Measurements from ENCODE around the gene TNFRSF21. TPM values are rescaled to one million over a fixed set of nuclear protein-coding genes. Genes with fewer than 3 reads are reported as not detected.
"Not testable (repeated sequence)": the region's sequence is repeated elsewhere in the genome, so short reads cannot be mapped to it uniquely, and the experiment has no call there.

Gene TNFRSF21
- total RNA-seq, 1 donor from 2014 or later = 10.9 TPM

- intact Hi-C loops (cut with DNase I) = no loop called here
Observed at GRCh38 chr6:47334334-47334733, 24.6 kb upstream of the TNFRSF21 start.

GRCh38 chr6:47328606-47329005 lies 18.9 kb upstream of the TNFRSF21 start:
- intact Hi-C loops (cut with DNase I); DNase-seq; ATAC-seq (ENCODE audit: poor library complexity): not testable (repeated sequence)

More at GRCh38 chr6:47334334-47334733, 24.6 kb upstream of the TNFRSF21 start:
- no peak for ATAC-seq (ENCODE audit: poor library complexity)
- DNase-seq = no peak

GRCh38 chr6:47328139-47328538 lies 18.4 kb upstream of the TNFRSF21 start:
- ATAC-seq (ENCODE audit: poor library complexity); intact Hi-C loops (cut with DNase I): not testable (repeated sequence)

GRCh38 chr6:47323887-47324286 lies 14.2 kb upstream of the TNFRSF21 start:
- DNase-seq (no peak), ATAC-seq (ENCODE audit: poor library complexity) (no peak)
- intact Hi-C loops (cut with DNase I) = no loop called here

More at GRCh38 chr6:47328139-47328538, 18.4 kb upstream of the TNFRSF21 start:
- DNase-seq = not testable (repeated sequence)

- DNase-seq (no peak), ATAC-seq (ENCODE audit: poor library complexity) (no peak)
- intact Hi-C loops (cut with DNase I) = no loop called here
Observed at GRCh38 chr6:47323321-47323720, 13.6 kb upstream of the TNFRSF21 start.

GRCh38 chr6:47321577-47321976 lies 11.9 kb upstream of the TNFRSF21 start:
- DNase-seq = no peak
- intact Hi-C loops (cut with DNase I) = no loop called here
- no peak for ATAC-seq (ENCODE audit: poor library complexity)

GRCh38 chr6:47319867-47320266 lies 10.2 kb upstream of the TNFRSF21 start:
- intact Hi-C loops (cut with DNase I) = no loop called here
- ATAC-seq (ENCODE audit: poor library complexity) = no peak
- DNase-seq = no peak

- ATAC-seq (ENCODE audit: poor library complexity) (no peak), DNase-seq (no peak)
- intact Hi-C loops (cut with DNase I) = no loop called here
Observed at GRCh38 chr6:47319382-47319781, 9.7 kb upstream of the TNFRSF21 start.

GRCh38 chr6:47318236-47318989 lies 8.7 kb upstream of the TNFRSF21 start:
- intact Hi-C loops (cut with DNase I) = no loop called here
- ATAC-seq (ENCODE audit: poor library complexity) (no peak), DNase-seq (no peak)

- intact Hi-C loops (cut with DNase I); ATAC-seq (ENCODE audit: poor library complexity): not testable (repeated sequence)
Observed at GRCh38 chr6:47315181-47315580, 5.5 kb upstream of the TNFRSF21 start.

GRCh38 chr6:47310131-47310480 lies 401 bp upstream of the TNFRSF21 start:
- intact Hi-C loops (cut with DNase I) = loop anchor here (5.0 kb wide), 1 partner anchor 463 kb away; no protein-coding TSS in a partner anchor
- ATAC-seq (ENCODE audit: poor library complexity) (no peak), DNase-seq (no peak)

More at GRCh38 chr6:47315181-47315580, 5.5 kb upstream of the TNFRSF21 start:
- not testable (repeated sequence) for DNase-seq

GRCh38 chr6:47308552-47309290 lies 984 bp downstream of the TNFRSF21 start:
- peak; percentile 47 for DNase-seq
- intact Hi-C loops (cut with DNase I) = loop anchor here (2.0 to 5.0 kb wide), 2 partner anchors 66 to 212 kb away; no protein-coding TSS in a partner anchor
- peak; percentile 46 for ATAC-seq (ENCODE audit: poor library complexity)

GRCh38 chr6:47308198-47308517 lies 1.5 kb downstream of the TNFRSF21 start:
- intact Hi-C loops (cut with DNase I) = loop anchor here (2.0 to 5.0 kb wide), 2 partner anchors 66 to 211 kb away; no protein-coding TSS in a partner anchor
- no peak for ATAC-seq (ENCODE audit: poor library complexity)
- no peak for DNase-seq

GRCh38 chr6:47307362-47308197 lies 2.1 kb downstream of the TNFRSF21 start:
- intact Hi-C loops (cut with DNase I) = loop anchor here (2.0 to 5.0 kb wide), 2 partner anchors 65 to 211 kb away; no protein-coding TSS in a partner anchor
- no peak for DNase-seq
- ATAC-seq (ENCODE audit: poor library complexity) = no peak

- DNase-seq (no peak), ATAC-seq (ENCODE audit: poor library complexity) (no peak)
- intact Hi-C loops (cut with DNase I) = loop anchor here (5.0 kb wide), 1 partner anchor 65 kb away; no protein-coding TSS in a partner anchor
Observed at GRCh38 chr6:47306887-47307286, 2.8 kb downstream of the TNFRSF21 start.

GRCh38 chr6:47303861-47304260 lies 5.8 kb downstream of the TNFRSF21 start:
- no peak for ATAC-seq (ENCODE audit: poor library complexity)
- DNase-seq = no peak
- intact Hi-C loops (cut with DNase I) = no loop called here

- DNase-seq (no peak), ATAC-seq (ENCODE audit: poor library complexity) (no peak)
- intact Hi-C loops (cut with DNase I) = no loop called here
Observed at GRCh38 chr6:47303342-47303741, 6.4 kb downstream of the TNFRSF21 start.

- intact Hi-C loops (cut with DNase I) = no loop called here
- DNase-seq (no peak), ATAC-seq (ENCODE audit: poor library complexity) (no peak)
Observed at GRCh38 chr6:47302043-47302442, 7.7 kb downstream of the TNFRSF21 start.

GRCh38 chr6:47301441-47301840 lies 8.3 kb downstream of the TNFRSF21 start:
- intact Hi-C loops (cut with DNase I) = no loop called here
- no peak for ATAC-seq (ENCODE audit: poor library complexity)
- no peak for DNase-seq

Measured in Right ventricle myocardium superior (tissue), 1 donor.